ENCODE results near the gene PKNOX1. TPM values are rescaled to one million over a fixed set of nuclear protein-coding genes. Genes with fewer than 3 reads are reported as not detected.
A peak's percentile ranks its signal among the peaks of the same experiment; 100 is the strongest.
"Not testable (repeated sequence)": the region's sequence is repeated elsewhere in the genome, so short reads cannot be mapped to it uniquely, and the experiment has no call there.

The PKNOX1 gene
- total and polyA plus RNA-seq, 2 experiments from 2014 or later = 29.9 to 76.7 TPM

DNA sequence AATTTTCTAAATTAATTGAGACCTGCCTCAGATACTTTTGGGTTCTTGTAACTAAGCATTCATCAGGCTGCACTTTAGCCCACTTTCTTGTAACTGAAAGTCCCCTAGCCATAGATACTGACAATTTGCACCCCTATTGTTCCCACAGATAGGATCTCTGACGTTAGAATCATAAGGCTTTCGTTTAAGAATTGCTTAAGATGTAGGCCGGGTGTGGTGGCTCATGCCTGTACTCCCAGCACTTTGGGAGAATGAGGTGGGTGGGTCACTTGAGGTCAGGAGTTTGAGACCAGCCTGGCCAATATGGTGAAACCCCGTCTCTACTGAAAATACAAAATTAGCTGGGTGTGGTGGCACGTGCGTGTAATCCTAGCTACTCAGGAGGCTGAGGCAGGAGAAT, 16.2 kb upstream of the PKNOX1 start:
- not testable (repeated sequence) for DNase-seq (ENCODE audit: low spot score); H2AFZ ChIP-seq; H3K79me2 ChIP-seq (replicated peaks; ENCODE audit: insufficient read depth); ATAC-seq; H3K9me2 ChIP-seq (ENCODE audit: insufficient read depth); H3K36me3 ChIP-seq (ENCODE audit: insufficient read depth); H3K4me3 Mint-ChIP-seq; H3K4me3 ChIP-seq; H3K27me3 ChIP-seq (ENCODE audit: insufficient read depth); H4K20me1 ChIP-seq (replicated peaks; ENCODE audit: insufficient read depth)
- H3K27ac ChIP-seq (ENCODE audit: low read depth) = peak overlapping the region; percentile 100
- H3K27ac Mint-ChIP-seq = peak overlapping the region; percentile 84
- peaks cover 32% of the 10 kb centered on the region for H3K4me1 ChIP-seq (ENCODE audit: insufficient read depth)
- peaks cover 55% of the 10 kb centered on the region for H3K4me1 Mint-ChIP-seq
- H3F3A ChIP-seq (replicated peaks; ENCODE audit: low read depth) = peaks cover 21% of the 10 kb centered on the region
- H3K36me3 Mint-ChIP-seq (ENCODE audit: low read depth) = peaks cover 10% of the 10 kb centered on the region; the same call in 2 of the 3 replicates
- H3K27me3 Mint-ChIP-seq (ENCODE audit: insufficient read depth, low read depth, poor library complexity) = peaks cover 35% of the 10 kb centered on the region
- H3K4me2 ChIP-seq = peak overlapping the region; percentile 20; the same call in 1 of the 2 replicates
- peaks cover 16% of the 10 kb centered on the region for H3K9me3 Mint-ChIP-seq

DNA sequence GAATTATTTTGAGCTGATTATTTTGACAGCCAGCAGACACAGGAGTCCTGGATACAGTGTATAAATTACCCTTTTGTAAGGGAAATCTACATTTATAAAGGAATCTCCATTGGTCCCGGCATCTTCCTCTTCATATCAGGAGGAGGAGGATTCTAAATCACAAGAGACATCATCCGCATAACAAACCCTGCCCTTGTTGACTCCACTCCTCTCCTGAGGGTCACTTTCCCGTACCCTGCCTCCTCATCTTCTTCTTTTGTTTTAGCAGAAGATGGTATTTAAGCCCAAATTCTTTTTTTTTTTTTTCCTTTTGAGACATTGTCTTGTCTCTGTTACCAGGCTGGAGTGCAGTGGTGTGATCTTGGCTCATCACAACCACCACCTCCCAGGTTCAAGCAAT, 14.6 kb upstream of the PKNOX1 start:
- Mint-ChIP-seq H3K4me1 (peaks cover 49% of the 10 kb centered on the region), H3K27ac (peak overlapping the region; percentile 95), H3K4me3 (no peak overlapping the region; the same call in 2 of the 3 replicates), H3K9me3 (peaks cover 16% of the 10 kb centered on the region), H3K27me3 (ENCODE audit: insufficient read depth, low read depth, poor library complexity) (peaks cover 32% of the 10 kb centered on the region), H3K36me3 (ENCODE audit: low read depth) (peaks cover 10% of the 10 kb centered on the region; the same call in 2 of the 3 replicates)
- ATAC-seq (peak; percentile 80), DNase-seq (ENCODE audit: low spot score) (peak; percentile 91)
- H4K20me1 ChIP-seq (replicated peaks; ENCODE audit: insufficient read depth) = no peaks in the 10 kb centered on the region
- H3K27ac ChIP-seq (ENCODE audit: low read depth) = peak overlapping the region; percentile 100
- H3K79me2 ChIP-seq (replicated peaks; ENCODE audit: insufficient read depth) = no peaks in the 10 kb centered on the region
- H3K4me1 ChIP-seq (ENCODE audit: insufficient read depth) = peaks cover 32% of the 10 kb centered on the region
- H2AFZ ChIP-seq = no peak overlapping the region
- no peaks in the 10 kb centered on the region for H3K9me2 ChIP-seq (ENCODE audit: insufficient read depth)
- no peak overlapping the region for H3K4me2 ChIP-seq
- peaks cover 21% of the 10 kb centered on the region for H3F3A ChIP-seq (replicated peaks; ENCODE audit: low read depth)
- H3K4me3 ChIP-seq = no peak overlapping the region
- no peaks in the 10 kb centered on the region for H3K36me3 ChIP-seq (ENCODE audit: insufficient read depth)
- no peaks in the 10 kb centered on the region for H3K27me3 ChIP-seq (ENCODE audit: insufficient read depth)
- TF ChIP-seq STAT1 (IDR thresholded peaks at IDR 0.05; ENCODE audit: unreplicated experiment) (no peak), ETS1 (IDR thresholded peaks at IDR 0.05) (no peak), CTCF (conservative IDR thresholded peaks at IDR 0.05; ENCODE audit: low read depth in 2 of 2) (no peak), JUNB (IDR thresholded peaks at IDR 0.05; ENCODE audit: unreplicated experiment) (no peak), CREB1 (CRISPR knock-in tag; IDR thresholded peaks at IDR 0.05; ENCODE audit: low read depth) (peak; percentile 36; the same call in 1 of the 2 replicates), POLR2AphosphoS5 (IDR thresholded peaks at IDR 0.05; ENCODE audit: low read depth) (no peak), ZNF331 (CRISPR knock-in tag; IDR thresholded peaks at IDR 0.05; ENCODE audit: low read depth) (no peak), ZNF462 (CRISPR knock-in tag; IDR thresholded peaks at IDR 0.05) (peak; percentile 80)
- TF ChIP-seq, protein P1, sequence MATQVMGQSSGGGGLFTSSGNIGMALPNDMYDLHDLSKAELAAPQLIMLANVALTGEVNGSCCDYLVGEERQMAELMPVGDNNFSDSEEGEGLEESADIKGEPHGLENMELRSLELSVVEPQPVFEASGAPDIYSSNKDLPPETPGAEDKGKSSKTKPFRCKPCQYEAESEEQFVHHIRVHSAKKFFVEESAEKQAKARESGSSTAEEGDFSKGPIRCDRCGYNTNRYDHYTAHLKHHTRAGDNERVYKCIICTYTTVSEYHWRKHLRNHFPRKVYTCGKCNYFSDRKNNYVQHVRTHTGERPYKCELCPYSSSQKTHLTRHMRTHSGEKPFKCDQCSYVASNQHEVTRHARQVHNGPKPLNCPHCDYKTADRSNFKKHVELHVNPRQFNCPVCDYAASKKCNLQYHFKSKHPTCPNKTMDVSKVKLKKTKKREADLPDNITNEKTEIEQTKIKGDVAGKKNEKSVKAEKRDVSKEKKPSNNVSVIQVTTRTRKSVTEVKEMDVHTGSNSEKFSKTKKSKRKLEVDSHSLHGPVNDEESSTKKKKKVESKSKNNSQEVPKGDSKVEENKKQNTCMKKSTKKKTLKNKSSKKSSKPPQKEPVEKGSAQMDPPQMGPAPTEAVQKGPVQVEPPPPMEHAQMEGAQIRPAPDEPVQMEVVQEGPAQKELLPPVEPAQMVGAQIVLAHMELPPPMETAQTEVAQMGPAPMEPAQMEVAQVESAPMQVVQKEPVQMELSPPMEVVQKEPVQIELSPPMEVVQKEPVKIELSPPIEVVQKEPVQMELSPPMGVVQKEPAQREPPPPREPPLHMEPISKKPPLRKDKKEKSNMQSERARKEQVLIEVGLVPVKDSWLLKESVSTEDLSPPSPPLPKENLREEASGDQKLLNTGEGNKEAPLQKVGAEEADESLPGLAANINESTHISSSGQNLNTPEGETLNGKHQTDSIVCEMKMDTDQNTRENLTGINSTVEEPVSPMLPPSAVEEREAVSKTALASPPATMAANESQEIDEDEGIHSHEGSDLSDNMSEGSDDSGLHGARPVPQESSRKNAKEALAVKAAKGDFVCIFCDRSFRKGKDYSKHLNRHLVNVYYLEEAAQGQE (IDR thresholded peaks at IDR 0.05; ENCODE audit: unreplicated experiment) = no peak

Measured in GM23338 (cell line).